Cortex of kidney (tissue), 1 donor: ENCODE measurements around the gene DPY19L3.
"Not testable (repeated sequence)": the region's sequence is repeated elsewhere in the genome, so short reads cannot be mapped to it uniquely, and the experiment has no call there.

Experiments used
- DNase-seq: peaks from one replicate; lab custom pipeline; 2025; lab: John Stamatoyannopoulos, UW

Gene DPY19L3

GRCh38 chr19:32396046-32396652 is 9.4 kb upstream of the DPY19L3 start:
- no peak for DNase-seq

DNA sequence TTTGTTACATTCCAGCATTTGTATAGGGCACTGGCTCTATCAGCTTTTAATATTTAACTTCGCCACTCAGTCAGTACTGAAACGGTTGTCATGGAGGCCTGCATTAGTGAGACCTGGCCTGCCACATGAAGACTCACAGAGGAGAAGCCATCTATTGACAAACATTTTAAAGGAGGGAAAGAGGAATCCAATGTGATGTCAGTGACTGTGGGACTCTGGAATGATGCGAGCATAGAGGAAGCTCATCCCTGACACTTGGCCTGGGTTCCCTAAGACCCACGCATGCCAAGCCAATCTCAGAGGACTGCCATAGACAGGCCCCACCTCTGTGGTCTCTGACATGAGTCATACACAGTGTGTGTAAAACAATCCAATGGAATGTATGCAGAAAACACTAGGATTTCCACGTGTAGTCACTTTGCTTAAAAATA is 7.9 kb upstream of the DPY19L3 start:
- no peak for DNase-seq

DNA sequence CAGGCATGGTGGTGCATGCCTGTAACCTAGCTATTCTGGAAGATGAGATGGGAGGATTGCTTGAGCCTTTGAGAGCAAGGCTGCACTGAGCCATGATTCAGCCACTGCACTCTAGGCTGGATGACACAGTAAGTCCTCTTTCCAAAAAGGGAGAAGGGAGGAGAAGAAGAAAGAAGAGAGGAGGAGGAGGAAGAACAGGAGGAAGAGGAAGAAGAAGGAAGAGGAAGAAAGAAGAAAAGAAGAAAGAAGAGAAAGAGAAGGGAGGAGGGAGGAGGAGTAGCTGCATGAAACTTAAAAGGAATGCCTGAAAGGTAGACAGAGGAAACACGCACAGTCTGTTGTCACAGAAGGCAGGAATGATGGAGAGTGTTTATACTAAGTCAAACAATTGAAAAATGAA is 3.6 kb upstream of the DPY19L3 start:
- DNase-seq = no peak

DNA sequence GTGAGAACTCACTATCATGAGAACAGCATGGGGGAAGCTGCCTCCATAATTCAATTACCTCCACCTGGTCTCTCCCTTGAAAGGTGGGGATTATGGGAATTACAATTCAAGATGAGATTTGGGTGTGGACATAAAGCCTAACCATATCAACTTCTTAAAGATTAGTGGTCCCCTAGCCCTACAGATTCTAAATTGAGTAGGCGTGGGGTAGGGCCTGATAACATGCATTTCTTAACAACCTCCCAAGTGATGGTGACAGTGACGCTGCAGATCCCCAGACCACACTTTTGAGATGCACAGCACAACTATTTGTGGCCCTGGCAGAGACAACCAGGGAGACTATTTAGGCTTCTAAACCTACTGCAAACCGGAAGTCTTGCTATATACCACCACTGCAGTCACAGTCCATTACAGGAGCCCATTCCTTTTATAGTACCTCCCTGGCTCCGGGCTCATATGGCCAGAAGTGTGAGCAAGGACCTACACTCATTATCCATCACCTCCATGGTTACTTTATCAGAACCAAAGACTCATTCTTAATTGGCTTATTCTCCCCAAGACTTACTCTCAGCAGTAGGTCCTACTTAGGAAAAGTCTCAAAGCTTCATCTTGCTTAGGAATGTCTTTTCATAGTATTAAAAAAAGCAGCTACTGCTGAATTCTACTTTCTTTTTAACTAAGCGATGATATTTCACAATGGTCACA is 2.1 kb upstream of the DPY19L3 start:
- DNase-seq = no peak

- no peak for DNase-seq
Observed at GRCh38 chr19:32404213-32404932, 1.2 kb upstream of the DPY19L3 start.

DNA sequence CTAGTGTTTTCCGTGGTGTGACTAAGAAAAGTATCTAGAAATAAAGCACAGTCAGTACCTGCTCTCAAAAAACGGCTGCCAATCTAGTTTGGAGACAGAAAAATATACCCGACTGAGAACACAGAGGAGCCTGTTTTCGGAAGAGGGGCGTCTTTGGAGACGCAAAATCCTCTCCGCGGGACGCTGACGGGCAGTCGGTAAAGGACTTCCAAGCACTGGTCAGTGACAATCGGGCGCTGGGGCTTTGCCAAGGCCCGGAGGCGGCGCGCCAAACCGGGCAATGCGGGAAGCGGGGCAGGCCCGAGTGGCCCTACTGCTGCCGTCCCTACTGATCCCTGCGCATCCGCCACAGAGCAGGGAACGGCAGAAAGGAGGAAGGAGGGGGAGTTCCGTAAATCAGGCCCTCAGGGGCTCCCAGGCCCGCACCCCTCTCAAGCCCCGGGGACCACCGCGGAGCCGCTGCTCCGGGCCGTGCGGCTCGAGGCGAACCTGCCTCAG is 588 bp upstream of the DPY19L3 start:
- DNase-seq = no peak

- DNase-seq = no peak
Observed at GRCh38 chr19:32406161-32407003, 812 bp downstream of the DPY19L3 start.

DNA sequence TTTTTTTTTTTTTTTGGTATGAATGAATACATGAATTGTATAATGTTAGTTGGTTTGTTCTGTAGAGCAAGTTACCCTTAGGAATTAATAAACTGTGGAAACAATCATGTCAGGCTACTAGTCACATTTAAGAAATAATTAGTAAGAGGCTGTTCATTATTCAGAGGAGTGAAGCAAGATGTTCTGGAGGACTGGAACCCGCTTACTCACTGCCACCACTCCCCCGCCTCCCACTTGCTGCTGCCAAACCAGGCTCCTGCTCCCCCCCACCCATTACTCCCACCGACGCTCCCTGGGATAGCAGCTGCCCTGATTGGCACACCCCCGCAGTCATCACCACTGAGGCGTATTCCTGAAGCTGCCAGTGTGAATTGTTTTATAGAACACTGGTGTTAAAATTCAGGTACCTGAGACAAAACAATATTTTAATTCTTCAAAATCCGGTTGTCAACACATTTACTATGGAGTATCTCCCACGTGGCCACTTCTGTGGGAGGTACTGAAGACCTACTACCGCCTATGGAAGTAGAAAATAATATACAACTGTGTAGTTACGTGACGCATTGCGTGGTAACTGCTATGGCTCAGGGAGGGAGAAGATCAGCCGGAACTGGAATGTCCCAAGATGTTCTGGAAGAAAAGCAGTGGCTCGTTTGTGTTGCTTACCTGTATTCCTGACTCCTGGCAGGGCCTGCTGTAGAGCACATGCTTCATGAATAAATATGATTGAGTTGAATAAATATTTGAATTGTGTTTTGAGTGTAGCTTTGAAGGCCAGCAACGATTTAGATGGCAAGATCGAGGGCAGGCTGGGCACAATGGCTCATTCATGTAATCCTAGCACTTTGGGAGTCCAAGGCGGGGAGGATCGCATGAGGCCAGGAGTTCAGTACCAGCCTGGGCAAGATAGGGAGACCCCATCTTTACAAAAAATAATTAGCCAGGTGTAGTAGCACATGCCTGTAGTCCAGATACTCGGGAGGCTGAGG is 1.7 kb downstream of the DPY19L3 start:
- DNase-seq = no peak

DNA sequence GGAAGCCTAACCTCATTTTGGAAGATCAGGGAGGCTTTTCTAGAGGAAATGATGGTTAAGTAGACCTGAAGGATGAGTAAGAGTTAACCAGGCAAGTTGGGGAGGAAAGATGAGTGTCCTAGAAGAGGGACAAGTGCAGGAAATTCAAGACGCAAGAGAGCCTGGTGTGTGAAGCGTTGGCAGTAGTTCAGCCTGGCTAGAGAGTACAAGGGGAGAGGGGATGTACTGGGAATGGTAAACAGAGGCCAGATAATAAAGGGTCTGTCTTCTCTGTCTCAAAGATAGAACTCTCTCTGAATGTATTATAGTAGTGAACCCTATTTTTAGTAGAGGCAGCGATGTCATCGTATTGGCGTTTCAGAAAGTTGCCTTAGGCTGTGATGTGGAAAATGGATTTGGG is 9.7 kb downstream of the DPY19L3 start:
- DNase-seq = no peak

GRCh38 chr19:32415669-32416068 is 10.1 kb downstream of the DPY19L3 start:
- no peak for DNase-seq

- DNase-seq = no peak
Observed at GRCh38 chr19:32416749-32417456, 11.3 kb downstream of the DPY19L3 start.

DNA sequence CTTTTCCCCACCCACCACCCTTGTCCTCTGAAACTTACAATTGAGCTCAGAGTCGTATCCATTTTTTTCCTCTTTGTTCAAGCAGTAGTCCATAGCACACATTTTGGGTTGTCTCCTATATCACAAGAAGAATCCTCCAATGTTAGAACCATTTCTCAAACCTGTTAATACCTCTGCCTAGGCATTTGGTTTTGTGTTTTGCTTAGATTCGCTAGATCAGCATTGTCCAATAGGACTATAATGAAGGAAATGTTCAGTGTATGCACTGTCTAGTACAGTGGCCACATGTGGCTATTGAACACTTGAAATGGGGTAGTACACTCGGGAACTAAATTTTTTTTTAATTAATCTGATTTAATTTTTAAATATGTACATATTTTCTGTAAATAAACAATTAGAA is 12.6 kb downstream of the DPY19L3 start:
- DNase-seq = no peak

DNA sequence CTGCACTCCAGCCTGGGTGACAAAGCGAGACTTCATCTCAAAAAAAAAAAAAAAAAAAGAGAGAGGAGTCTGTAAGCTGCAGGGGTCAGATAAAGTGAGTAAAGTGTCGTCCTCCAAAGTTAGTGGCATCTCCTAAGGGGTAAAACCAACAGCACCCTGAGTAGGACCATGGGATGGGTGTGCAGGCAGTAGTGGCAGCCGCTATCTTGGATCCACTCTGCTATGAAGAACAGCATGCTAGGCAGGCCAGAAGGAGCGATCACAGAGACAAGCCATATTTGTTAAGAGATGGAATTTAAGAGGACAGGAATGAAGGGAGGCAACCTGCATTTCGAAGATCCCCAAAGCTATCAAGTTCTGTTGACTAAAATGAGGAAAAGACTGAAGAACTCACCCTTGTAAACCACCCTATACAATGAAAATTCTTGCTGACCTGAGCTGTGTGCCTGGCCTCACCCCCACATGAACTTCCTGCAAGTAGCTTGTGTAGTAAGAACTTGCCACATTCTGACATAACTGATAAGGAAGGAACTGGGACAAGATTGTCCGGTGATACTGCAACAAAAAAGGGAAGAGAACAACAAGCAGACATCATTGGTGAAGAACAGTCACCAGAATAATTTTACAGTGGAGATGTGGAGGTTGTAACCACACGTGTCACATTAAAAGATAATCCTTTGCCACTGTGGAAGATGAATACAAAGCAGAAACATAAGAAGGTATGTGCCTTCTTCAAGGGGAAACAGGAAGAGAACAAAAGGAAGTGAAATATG is 16.2 kb downstream of the DPY19L3 start:
- DNase-seq = no peak

DNA sequence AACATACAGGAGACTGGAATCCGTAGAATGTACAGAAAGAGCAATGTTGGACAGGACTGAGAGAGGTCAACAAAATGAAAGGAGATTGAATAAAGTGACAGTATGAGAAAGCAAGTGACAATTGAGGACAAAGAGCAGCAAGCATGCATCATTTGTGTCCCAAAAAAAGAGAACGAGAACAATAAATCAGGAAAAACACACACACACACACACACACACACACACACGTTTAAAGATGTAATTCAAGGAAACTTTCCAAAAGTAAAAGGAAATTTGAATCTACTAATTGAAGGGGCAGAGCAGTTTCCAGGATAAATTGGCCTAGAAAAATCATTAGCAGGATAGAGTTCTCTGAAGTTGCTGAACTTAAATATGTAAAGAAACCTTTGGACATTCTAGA is 16.9 kb downstream of the DPY19L3 start:
- DNase-seq = no peak

GRCh38 chr19:32423944-32424343 is 18.4 kb downstream of the DPY19L3 start:
- DNase-seq = not testable (repeated sequence)

DNA sequence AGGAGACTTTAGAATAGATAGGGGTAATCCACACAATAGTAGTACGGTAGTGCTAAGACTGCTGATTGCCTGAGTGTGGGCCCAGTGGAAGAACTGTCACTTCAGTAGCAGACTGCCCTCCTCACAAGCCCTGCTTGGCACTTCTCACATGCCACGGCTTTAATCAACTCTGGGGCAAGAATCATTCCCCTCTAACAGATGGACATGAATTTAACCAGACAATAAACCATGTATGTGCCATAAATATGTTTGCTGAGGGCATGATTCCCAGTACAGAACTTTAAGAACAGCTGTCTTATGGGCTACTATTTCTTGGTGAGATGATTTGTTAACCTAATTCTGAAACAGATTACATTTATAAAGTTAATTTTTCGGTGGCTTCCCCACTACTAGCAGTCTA is 22.0 kb downstream of the DPY19L3 start:
- no peak for DNase-seq

- DNase-seq = no peak
Observed at GRCh38 chr19:32436692-32437091, 31.1 kb downstream of the DPY19L3 start.

DNA sequence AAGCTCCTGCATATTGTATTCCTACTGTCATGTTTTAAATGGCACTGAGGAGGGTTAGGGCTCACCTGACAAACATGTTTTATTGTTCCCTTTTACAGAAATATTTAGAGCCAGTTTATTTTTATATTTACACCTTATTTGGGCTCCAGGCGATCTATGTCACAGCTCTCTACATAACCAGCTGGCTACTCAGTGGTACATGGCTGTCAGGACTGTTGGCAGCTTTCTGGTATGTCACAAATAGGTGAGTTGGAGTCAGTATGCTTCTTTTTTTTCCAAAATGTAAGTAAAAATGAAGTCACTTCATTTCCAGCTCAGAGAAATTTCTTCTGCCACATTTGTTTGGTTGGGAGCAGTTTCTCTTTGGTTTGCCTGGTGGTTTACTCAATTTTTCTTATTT is 31.5 kb downstream of the DPY19L3 start:
- no peak for DNase-seq

DNA sequence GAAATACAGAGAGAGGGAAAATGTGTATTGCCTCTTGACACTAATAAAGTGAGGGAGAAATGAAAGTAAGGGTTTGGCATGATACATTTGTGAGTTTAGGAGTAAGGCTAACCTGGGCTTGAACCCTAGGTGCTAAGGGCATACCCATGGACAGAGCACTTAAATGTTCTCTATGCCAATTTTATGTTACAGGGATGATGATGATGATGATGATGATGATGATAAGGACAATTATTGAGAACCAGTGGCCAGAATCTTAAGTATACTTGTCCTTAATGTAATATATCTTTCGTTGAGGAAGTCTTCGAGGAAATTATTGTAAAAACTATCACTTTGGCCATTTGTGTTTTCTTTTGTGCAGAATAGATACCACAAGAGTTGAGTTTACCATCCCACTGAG is 33.2 kb downstream of the DPY19L3 start:
- DNase-seq = no peak

DNA sequence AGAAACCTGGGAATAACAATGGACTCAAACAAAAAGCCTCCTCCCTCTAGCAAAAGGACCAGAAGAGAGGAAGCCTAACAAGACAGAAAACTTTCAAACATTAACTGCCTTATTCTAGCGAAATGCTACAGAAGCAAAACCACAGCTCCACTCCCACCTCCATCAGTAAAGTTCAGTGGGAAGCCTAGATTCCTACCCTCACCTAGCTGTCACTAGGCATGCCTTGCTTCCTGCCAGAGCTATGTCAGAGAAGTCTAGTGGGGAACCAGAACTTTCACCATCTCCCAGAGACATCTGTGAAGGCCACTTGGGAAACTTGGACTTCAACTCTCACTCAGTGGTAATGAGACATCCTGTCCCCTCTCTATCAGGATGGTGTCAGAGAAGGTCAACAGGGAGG is 37.1 kb downstream of the DPY19L3 start:
- DNase-seq = no peak
